Prostate gland (tissue), 2 donors: ENCODE measurements around the gene CAPN3. TPM values are rescaled to one million over a fixed set of nuclear protein-coding genes. Genes with fewer than 3 reads are reported as not detected.

Source experiments
- DNase-seq: peaks from one replicate; pipeline ENCODE4 v3.0.0-alpha.2; 2019; ENCODE audit warnings: low spot score
- H3K27ac ChIP-seq, 2 donors: fragments of 200-600 bp; sonication (generic); 2 replicates each; pipeline ENCODE4 v1.5.1; 2017 to 2019
- H3K27me3 ChIP-seq: fragments of 200-600 bp; sonication (generic); replicated peaks from 2 replicates; pipeline ENCODE4 v1.5.1; 2019; ENCODE audit not compliant: insufficient read depth
- H3K36me3 ChIP-seq, 2 donors: fragments of 200-600 bp; sonication (generic); 1 replicate in 1 of 2; 2 replicates in 1 of 2; pipeline versions ENCODE4 v1.5.1 to v1.8.1; 2017 to 2019
- H3K4me1 ChIP-seq: fragments of 200-600 bp; sonication (generic); replicated peaks from 2 replicates; pipeline ENCODE4 v1.5.1; 2019
- H3K4me3 ChIP-seq, 2 donors: fragments of 200-600 bp; sonication (generic); 2 replicates each; pipeline ENCODE4 v1.5.1; 2017 to 2019
- H3K9me3 ChIP-seq: fragments of 200-600 bp; sonication (generic); 2 replicates; pipeline ENCODE4 v1.5.1; 2017
- POLR2A ChIP-seq: fragments of 450-650 bp; IDR thresholded peaks from one replicate; pipeline ENCODE4 v1.6.1; 2016; ENCODE audit warnings: antibody characterized with exemption, mild to moderate bottlenecking
- POLR2AphosphoS5 ChIP-seq: sonication (generic); formaldehyde crosslinking; IDR thresholded peaks from one replicate; pipeline ENCODE4 v1.6.1; 2017; ENCODE audit warnings: antibody characterized with exemption
- WGBS: methylation state at CpG from one replicate; pipeline ENCODE4 v1.1.5; 2018; 5-methylcytosine and 5-hydroxymethylcytosine counted together
- intact Hi-C: fragments of 100-400 bp; cut with DNase I; formaldehyde crosslinking; loops from one replicate; pipeline ENCODE4 v1.14.2; 2022
- total RNA-seq, 2 donors: library from RNA; depleted of rRNA; stranded (reverse); fragments of >200 nt; gene quantifications; one replicate each; pipeline ENCODE4 v1.1.0, GENCODE V29; 2016
- TF ChIP-seq, protein P1 (sequence below), 4 experiments: fragments of 200-600 bp in 2 of 4; fragments of 450-650 bp in 2 of 4; sonication (generic) in 2 of 4; IDR thresholded peaks; 1 replicate in 3 of 4; 2 replicates in 1 of 4; pipeline ENCODE4 v1.5.1; 2016 to 2019; ENCODE audit warnings: antibody characterized with exemption in 4 of 4, mild to moderate bottlenecking in 2 of 4, moderate library complexity in 2 of 4

CAPN3 gene
- total RNA-seq, 2 donors from 2014 or later, result 5.3 to 15.1 TPM

DNA sequence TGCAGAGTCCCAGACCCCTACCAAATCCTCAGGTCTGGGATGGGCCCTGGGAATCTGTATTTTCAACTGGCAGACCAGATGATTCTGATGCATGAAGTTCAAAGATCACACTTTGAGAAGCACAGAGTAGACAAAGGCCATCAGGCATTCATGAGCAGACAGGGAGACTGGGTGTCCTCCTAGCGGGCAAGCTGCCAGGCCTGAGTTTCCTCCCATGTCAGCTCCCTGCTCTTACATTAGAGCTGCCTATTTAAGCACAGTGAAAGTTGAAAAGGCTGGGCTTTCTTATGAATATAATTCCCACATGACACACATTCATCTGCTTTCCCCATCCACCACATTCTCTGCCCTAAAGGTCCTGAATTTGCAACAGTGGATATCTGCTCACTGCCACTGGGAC lies 14.0 kb downstream of the CAPN3 start:
- Histone ChIP-seq H3K9me3 (no peaks in the 10 kb centered on the region), H3K4me3 (no peak overlapping the region), H3K27ac (no peak overlapping the region), H3K27me3 (no peaks in the 10 kb centered on the region), H3K4me1 (no peaks in the 10 kb centered on the region), H3K36me3 (no peaks in the 10 kb centered on the region)
- intact Hi-C loops, result no loop called here
- TF ChIP-seq POLR2AphosphoS5 (no peak), POLR2A (no peak)
- TF ChIP-seq, protein P1, sequence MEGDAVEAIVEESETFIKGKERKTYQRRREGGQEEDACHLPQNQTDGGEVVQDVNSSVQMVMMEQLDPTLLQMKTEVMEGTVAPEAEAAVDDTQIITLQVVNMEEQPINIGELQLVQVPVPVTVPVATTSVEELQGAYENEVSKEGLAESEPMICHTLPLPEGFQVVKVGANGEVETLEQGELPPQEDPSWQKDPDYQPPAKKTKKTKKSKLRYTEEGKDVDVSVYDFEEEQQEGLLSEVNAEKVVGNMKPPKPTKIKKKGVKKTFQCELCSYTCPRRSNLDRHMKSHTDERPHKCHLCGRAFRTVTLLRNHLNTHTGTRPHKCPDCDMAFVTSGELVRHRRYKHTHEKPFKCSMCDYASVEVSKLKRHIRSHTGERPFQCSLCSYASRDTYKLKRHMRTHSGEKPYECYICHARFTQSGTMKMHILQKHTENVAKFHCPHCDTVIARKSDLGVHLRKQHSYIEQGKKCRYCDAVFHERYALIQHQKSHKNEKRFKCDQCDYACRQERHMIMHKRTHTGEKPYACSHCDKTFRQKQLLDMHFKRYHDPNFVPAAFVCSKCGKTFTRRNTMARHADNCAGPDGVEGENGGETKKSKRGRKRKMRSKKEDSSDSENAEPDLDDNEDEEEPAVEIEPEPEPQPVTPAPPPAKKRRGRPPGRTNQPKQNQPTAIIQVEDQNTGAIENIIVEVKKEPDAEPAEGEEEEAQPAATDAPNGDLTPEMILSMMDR (IDR thresholded peaks at IDR 0.05), result no peak
- DNase-seq, result no peak
- WGBS, result 90% methylated on average over 1 of the region's 1 CpG

DNA sequence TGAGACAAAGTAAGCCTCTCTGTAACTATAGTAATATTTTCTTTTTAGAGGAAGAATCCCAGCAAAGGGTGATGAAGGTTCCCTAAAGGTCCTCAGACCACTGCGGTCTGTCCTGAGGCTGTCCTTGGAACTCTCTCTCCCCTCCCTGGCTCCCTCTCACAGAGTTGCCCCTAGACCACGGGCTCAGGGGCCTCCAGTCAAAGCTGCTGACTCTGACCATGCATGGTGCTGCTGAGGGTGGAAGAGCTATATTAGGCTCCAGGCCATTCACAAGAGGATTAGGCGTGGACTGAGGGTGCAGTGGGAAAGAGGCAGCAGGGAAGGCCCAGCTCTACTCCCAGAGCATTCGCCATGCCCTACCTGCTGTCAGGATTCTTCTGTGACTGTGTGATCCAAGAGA lies 14.6 kb downstream of the CAPN3 start:
- H3K4me3 ChIP-seq, result no peak overlapping the region
- 88% methylated on average over 4 of the region's 4 CpGs for WGBS

DNA sequence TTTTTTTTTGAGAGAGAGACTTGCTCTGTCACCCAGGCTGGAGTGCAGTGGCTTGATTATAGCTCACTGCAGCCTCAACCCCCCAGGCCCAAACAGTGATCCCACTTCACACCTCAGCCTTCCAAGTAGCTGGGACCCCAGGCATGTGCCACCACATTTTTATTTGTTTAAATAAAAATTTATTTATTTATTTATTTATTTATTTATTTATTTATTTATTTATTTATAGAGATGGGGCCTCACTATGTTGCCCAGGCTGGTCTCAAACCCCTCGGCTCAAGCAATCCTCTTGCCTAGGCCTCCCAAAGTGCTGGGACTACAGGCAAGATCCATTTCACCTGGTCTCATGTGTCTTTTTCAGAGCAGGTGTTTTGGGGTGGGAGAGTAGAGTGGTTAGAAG lies 15.5 kb downstream of the CAPN3 start:
- intact Hi-C loops, result no loop called here
- Histone ChIP-seq H3K27ac (no peak overlapping the region), H3K4me1 (no peaks in the 10 kb centered on the region), H3K9me3 (no peaks in the 10 kb centered on the region), H3K4me3 (no peak overlapping the region), H3K36me3 (no peaks in the 10 kb centered on the region), H3K27me3 (no peaks in the 10 kb centered on the region)
- WGBS, result 91% methylated on average over 1 of the region's 1 CpG
- TF ChIP-seq POLR2A (no peak), POLR2AphosphoS5 (no peak)
- TF ChIP-seq, protein P1 (IDR thresholded peaks at IDR 0.05), result no peak
- no peak for DNase-seq

More for the DNA sequence above, 14.6 kb downstream of the CAPN3 start:
- no peaks in the 10 kb centered on the region for H3K4me1 ChIP-seq
- intact Hi-C loops, result no loop called here
- DNase-seq, result no peak
- no peaks in the 10 kb centered on the region for H3K27me3 ChIP-seq
- H3K27ac ChIP-seq, result no peak overlapping the region
- TF ChIP-seq POLR2A, result no peak
- no peak for TF ChIP-seq POLR2AphosphoS5
- TF ChIP-seq, protein P1 (IDR thresholded peaks at IDR 0.05), result no peak
- no peaks in the 10 kb centered on the region for H3K36me3 ChIP-seq
- no peaks in the 10 kb centered on the region for H3K9me3 ChIP-seq

DNA sequence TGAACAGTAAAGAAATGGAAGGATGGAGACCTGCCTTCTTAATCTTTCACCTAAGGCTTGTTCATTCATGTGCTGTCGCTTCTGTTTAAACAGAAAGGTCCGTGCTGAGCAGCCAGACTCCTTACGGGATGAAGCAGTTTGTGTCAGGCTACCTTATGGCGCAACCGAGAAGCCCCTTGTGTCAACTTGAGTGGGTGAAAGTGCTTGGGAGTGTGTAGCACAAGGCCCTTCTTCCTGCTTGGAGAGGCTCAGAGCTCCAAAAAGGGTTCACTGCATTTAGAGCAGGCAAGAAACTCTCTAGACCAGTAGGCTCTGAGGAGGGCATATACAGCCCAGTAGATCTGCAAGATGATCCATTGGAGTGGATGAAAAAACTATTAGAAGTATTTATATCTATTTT lies 16.0 kb downstream of the CAPN3 start:
- no peaks in the 10 kb centered on the region for H3K9me3 ChIP-seq
- intact Hi-C loops, result no loop called here
- no peak overlapping the region for H3K4me3 ChIP-seq
- WGBS, result 64% methylated on average over 5 of the region's 5 CpGs
- H3K4me1 ChIP-seq, result no peaks in the 10 kb centered on the region
- no peaks in the 10 kb centered on the region for H3K36me3 ChIP-seq
- no peak overlapping the region for H3K27ac ChIP-seq
- no peaks in the 10 kb centered on the region for H3K27me3 ChIP-seq
- DNase-seq, result no peak
- no peak for TF ChIP-seq POLR2AphosphoS5
- no peak for TF ChIP-seq POLR2A
- TF ChIP-seq, protein P1 (IDR thresholded peaks at IDR 0.05), result no peak

DNA sequence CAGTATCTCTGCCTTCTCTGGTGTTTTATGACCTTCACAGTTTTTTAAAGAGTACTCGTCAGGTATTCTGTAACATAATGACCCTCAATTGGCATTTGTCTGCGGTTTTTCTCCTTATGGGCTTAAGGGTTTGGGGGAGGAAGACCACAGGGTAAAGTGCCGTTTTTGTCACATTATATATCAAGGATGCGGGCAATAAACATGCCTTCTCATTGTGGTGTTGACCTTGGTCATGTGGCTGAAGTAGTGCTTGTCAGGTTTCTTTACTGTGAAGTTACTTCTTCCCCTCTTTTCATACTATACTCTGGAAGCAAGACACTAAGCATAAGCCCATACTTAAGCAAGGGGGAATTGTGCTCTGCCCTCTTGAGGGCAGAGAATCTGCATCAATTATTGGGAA lies 16.6 kb downstream of the CAPN3 start:
- Histone ChIP-seq H3K9me3 (no peaks in the 10 kb centered on the region), H3K4me3 (no peak overlapping the region), H3K27ac (no peak overlapping the region), H3K36me3 (no peaks in the 10 kb centered on the region), H3K4me1 (no peaks in the 10 kb centered on the region), H3K27me3 (no peaks in the 10 kb centered on the region)
- TF ChIP-seq POLR2A (no peak), POLR2AphosphoS5 (no peak)
- TF ChIP-seq, protein P1 (IDR thresholded peaks at IDR 0.05), result no peak
- no peak for DNase-seq
- 40% methylated on average over 4 of the region's 4 CpGs for WGBS
- intact Hi-C loops, result no loop called here
